ENCODE measurements around the gene NOX3.
"Not testable (repeated sequence)": the region's sequence is repeated elsewhere in the genome, so short reads cannot be mapped to it uniquely, and the experiment has no call there.

The NOX3 gene

GRCh38 chr6:155362968-155363632, 92.5 kb downstream of the NOX3 start:
- not testable (repeated sequence) for DNase-seq

GRCh38 chr6:155354167-155354566, 101.5 kb downstream of the NOX3 start:
- no peak for DNase-seq

GRCh38 chr6:155352811-155353210, 102.8 kb downstream of the NOX3 start:
- no peak for DNase-seq

GRCh38 chr6:155352130-155352420, 103.6 kb downstream of the NOX3 start:
- DNase-seq, result no peak

GRCh38 chr6:155351273-155352129, 104.1 kb downstream of the NOX3 start:
- DNase-seq, result no peak

- DNase-seq, result no peak
Measured at GRCh38 chr6:155349956-155350355, 105.7 kb downstream of the NOX3 start.

GRCh38 chr6:155349129-155349528, 106.5 kb downstream of the NOX3 start:
- DNase-seq, result no peak

- DNase-seq, result no peak
Measured at GRCh38 chr6:155347800-155348199, 107.8 kb downstream of the NOX3 start.

- no peak for DNase-seq
Measured at GRCh38 chr6:155346957-155347356, 108.7 kb downstream of the NOX3 start.
